DND-41 (cell line): ENCODE data around the gene GPR39.

Source experiments
- CTCF ChIP-seq: IDR thresholded peaks from 2 replicates; pipeline ENCODE4 v1.5.1; 2012; ENCODE audit warnings: borderline replicate concordance, low read length, moderate library complexity, mild to moderate bottlenecking; ENCODE audit not compliant: poor library complexity, severe bottlenecking; ENCODE audit errors: extremely low read depth
- EZH2 ChIP-seq: IDR thresholded peaks from 3 replicates; pipeline ENCODE4 v1.6.1; 2012; ENCODE audit warnings: borderline replicate concordance, low read depth, mild to moderate bottlenecking, moderate library complexity, low read length, inconsistent platforms; ENCODE audit not compliant: severe bottlenecking

GRCh38 chr2:132645722-132646539, 229.3 kb downstream of the GPR39 start:
- TF ChIP-seq CTCF (no peak), EZH2 (no peak)
